Subcutaneous adipose tissue (tissue), 4 donors: ENCODE results near the gene CEACAM4. TPM values are rescaled to one million over a fixed set of nuclear protein-coding genes. Genes with fewer than 3 reads are reported as not detected.

Experiments used
- total RNA-seq, 4 donors: library from RNA; depleted of rRNA; stranded (reverse); fragments of >200 nt; gene quantifications; one replicate each; pipeline ENCODE4 v1.1.0, GENCODE V29; 2016
- TF ChIP-seq, protein P1 (sequence below): fragments of 450-650 bp; IDR thresholded peaks from one replicate; pipeline ENCODE4 v1.5.1; 2016; ENCODE audit warnings: low read depth, mild to moderate bottlenecking, control low read depth, antibody characterized with exemption, moderate library complexity

CEACAM4 gene
- total RNA-seq, 4 donors from 2014 or later, result 1.9 to 3.6 (median 2.6) TPM; not detected in 1

DNA sequence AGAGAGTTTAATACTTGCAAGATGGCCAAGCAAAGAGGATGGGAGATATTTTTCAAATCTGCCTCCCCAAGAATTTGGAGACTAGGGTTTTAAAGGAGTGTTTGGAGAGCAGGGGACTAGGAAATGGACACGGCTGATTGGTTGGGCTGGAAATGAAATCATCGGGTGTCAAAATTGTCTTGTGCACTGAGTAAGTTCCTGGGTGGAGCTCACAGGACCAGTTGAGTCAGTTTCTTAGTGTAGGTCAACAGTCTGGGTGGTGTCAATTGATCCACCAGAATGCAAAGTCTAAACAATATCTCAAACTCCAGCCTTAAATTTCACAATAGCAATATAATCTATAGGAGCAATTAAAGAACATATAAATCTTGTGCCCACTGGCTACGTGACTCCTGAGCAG is 23.0 kb upstream of the CEACAM4 start:
- TF ChIP-seq, protein P1, sequence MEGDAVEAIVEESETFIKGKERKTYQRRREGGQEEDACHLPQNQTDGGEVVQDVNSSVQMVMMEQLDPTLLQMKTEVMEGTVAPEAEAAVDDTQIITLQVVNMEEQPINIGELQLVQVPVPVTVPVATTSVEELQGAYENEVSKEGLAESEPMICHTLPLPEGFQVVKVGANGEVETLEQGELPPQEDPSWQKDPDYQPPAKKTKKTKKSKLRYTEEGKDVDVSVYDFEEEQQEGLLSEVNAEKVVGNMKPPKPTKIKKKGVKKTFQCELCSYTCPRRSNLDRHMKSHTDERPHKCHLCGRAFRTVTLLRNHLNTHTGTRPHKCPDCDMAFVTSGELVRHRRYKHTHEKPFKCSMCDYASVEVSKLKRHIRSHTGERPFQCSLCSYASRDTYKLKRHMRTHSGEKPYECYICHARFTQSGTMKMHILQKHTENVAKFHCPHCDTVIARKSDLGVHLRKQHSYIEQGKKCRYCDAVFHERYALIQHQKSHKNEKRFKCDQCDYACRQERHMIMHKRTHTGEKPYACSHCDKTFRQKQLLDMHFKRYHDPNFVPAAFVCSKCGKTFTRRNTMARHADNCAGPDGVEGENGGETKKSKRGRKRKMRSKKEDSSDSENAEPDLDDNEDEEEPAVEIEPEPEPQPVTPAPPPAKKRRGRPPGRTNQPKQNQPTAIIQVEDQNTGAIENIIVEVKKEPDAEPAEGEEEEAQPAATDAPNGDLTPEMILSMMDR, result no peak

DNA sequence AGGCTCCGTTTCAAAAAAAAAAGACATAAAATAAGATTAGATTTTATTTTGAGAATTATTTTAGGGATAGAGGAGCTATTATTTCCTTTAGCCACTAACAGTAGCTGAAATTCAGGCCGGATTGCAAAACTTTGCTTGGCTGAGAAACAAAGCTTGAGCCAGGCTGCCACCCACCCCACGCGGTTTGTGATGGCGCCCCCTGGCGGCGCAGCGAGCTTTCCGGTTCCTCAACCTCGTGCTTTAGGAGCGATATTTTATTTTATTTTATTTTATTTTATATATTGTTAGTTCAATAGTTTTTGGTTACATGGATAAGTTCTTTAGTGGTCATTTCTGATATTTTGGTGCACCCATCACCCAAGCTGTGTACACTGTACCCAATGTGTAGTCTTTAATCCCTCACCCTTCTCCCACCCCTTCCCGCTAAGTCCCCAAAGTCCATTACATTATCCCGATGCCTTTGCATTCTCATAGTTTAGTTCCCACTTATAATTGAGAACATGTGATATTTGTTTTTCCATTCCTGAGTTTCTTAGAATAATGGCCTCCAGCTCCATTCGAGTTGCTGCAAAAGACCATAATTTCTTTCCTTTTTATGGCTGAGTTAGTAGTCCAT is 19.8 kb upstream of the CEACAM4 start:
- TF ChIP-seq, protein P1, result no peak

DNA sequence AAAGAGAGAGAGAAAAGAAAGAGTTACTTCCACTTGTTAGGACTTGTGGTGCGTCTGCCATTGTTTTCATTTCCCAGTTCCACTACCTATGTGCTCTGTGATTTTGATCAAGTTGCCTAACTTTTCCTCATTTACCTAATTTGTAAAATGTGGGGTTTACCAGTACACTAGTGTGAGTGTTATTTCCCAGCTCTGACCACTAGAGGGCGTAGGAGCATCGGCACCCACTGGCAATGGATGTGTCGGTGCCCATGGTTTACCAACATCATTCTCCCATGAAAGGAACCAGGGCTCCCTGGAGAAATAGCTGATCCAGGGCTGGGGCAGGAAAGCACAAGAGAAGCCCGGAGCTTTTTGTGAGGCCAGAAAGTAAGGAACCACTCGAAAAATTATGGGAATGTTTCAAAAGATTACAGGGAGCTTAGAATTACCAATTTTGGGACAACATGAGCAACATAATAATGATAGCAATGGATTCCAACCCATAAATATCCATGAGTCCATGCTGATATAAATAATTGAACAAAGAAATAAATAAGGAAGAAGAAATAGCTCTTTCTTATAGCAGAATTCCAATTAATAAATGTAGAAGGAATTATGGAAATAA is 15.1 kb upstream of the CEACAM4 start:
- TF ChIP-seq, protein P1, result no peak

DNA sequence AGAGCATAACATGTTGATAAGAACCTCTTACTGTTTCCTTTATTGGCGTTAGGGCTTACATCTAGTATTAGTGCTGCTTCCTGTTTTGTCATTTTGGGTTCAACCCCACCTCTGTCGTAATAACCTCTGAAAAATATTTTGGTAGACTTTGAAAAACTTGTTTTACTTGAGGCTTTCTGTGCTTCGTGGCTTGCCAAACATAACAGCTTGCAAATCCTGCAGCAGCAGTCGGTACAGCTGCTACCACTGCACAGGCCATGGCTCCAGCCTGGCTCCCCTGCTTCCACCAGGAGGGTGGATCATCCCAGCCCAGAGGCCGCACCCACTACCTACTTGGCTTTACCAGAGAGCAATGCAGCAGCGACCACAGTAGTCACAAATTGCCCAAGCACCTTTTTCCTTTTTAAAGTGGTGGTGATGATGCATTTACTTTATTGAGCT is 11.8 kb upstream of the CEACAM4 start:
- TF ChIP-seq, protein P1, result no peak

DNA sequence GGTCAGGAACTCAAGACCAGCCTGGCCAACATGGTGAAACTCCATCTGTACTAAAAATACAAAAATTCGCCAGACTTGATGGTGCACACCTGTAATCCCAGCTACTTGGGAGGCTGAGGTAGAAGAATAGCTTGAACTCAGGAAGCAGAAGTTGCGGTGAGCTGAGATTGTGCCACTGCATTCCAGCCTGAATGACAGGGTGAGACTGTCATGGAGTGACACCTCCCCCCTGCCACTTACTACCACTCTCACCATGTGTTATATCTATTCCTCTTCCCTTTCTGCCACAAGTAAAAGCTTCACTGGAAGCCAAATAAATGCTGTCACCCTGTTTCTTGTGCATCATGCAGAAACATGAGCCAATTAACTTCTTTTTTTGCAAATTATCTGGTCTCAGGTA is 10.6 kb upstream of the CEACAM4 start:
- TF ChIP-seq, protein P1, result no peak

DNA sequence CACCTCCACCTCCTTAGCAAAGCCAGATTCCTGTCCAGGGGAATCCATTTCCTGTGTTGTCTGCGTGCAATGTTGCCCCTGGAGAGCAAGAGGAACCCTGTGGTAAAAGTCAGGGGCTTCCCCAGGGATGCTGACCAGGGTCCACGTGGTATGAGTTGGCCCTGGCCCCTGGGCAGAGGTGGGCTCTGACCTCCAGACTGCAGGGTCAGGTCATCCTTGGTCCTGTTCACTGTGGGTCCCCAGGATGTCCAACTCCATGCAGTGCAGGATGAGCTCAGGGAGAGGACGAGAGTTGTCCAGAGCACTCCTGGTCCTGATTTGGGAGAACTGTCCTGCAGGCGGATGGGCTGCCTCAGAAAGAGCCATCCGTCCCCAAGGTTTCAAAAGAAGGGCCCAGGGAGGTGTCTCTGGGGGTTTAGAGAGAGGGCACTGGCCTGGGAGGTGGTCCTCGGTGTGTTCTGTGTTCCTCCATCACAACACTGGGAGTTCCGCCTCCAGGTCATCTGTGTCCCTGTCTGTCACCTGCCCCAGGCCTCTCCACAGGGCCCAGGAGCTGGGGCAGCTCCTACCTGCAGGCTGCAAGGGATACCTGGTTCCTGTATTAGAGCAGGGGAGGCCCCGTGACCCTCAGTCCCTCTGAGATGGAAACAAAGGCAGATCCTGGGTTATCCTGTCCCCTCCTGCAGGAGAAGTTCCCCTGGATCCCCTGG is 1.2 kb upstream of the CEACAM4 start:
- TF ChIP-seq, protein P1, result no peak

DNA sequence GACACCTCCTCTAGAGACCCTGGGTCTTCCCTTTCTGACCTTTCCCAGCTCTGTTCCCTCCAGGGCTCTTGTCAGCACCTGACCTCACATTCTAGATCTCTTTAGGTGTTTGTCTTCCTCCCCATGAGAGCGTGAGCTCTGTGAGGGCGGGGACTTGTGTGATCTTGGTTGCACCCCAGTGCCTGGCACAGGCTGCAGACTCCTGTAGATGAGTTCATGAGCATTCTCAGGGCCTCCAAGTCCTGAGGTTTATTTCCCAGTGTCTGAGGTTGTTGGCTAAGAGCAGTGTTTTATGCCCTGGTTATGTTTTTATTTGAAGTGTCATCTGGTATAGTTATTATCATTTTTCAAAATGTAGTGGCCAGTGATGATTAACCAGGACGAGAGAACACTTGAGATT is 596 bp downstream of the CEACAM4 start:
- TF ChIP-seq, protein P1, result no peak
